Bronchial epithelial cell (primary cell): Measurements from ENCODE around the gene PIP5K1C. TPM values are rescaled to one million over a fixed set of nuclear protein-coding genes. Genes with fewer than 3 reads are reported as not detected.
A peak's percentile ranks its signal among the peaks of the same experiment; 100 is the strongest.

Source experiments
- DNase-seq: peaks from one replicate; pipeline ENCODE4 v3.0.0-alpha.2; 2010; ENCODE audit warnings: low read depth
- FAIRE-seq: peaks from 2 replicates; lab custom pipeline; 2011; peaks lifted over from hg19 to GRCh38; lab: Jason Lieb, UNC
- H3K27me3 ChIP-seq: 2 replicates; pipeline ENCODE4 v1.5.1; 2011; ENCODE audit warnings: low read length; ENCODE audit not compliant: control insufficient read depth, insufficient read depth
- H3K36me3 ChIP-seq: 2 replicates; pipeline ENCODE4 v1.5.1; 2011; ENCODE audit warnings: low read length; ENCODE audit not compliant: control insufficient read depth, insufficient read depth
- H3K4me3 ChIP-seq: 2 replicates; pipeline ENCODE4 v1.5.1; 2011; ENCODE audit warnings: mild to moderate bottlenecking, low read depth, low read length, control low read depth
- CTCF ChIP-seq: IDR thresholded peaks from 2 replicates; pipeline ENCODE4 v1.5.1; 2011; ENCODE audit warnings: mild to moderate bottlenecking, moderate library complexity, low read length, control low read depth, inconsistent platforms; ENCODE audit not compliant: insufficient read depth, severe bottlenecking
- total RNA-seq: library from RNA; depleted of rRNA; stranded (reverse); fragments of >200 nt; gene quantifications from 2 replicates; pipeline ENCODE4 v1.2.1, GENCODE V29; 2014

Gene PIP5K1C
- total RNA-seq, 1 donor from 2014 or later = 6.3 TPM

GRCh38 chr19:3691372-3691716, 8.9 kb downstream of the PIP5K1C start:
- FAIRE-seq (no peak), DNase-seq (no peak)
- no peaks in the 10 kb centered on the region for H3K27me3 ChIP-seq
- H3K36me3 ChIP-seq = peaks cover 2% of the 10 kb centered on the region
- no peak for TF ChIP-seq CTCF
- no peak overlapping the region for H3K4me3 ChIP-seq

DNA sequence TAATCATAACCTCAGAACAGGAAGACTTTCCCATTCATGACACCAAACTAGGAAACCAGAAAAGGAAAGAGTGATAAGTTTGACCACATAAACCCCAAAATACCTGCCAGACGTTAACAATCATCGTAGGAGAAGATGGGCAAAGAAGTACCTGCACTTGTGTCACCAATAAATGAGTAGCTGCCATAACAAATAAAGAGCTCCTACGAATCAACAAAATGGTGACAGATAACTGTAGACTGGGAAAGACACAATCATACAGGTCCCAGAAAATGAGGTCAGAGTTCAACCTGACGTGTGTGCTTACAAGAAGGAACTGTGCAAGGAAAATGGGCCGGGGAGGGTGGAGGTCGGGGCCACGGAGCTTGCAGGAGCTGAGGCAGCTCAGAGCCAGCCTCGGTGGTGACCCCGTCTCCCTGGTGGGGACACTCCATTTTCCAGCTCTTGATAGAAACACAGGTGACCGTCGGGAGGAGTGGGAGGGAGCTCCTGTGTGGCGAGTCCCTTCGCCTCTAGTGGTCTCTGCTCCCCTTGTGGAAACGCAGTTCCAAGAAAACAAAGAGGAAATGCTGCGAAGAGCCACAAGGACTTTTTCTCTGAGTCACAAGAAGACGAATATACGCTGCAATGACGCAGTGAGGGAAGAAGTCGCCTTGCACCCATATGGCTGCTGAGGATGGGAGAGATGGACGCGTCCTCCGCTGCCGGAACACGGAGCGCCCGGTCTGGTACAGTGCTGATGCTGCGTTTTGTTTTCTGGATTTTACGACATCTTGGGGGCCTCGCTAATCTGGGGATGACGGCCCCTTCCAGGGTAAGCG, 9.5 kb downstream of the PIP5K1C start:
- Histone ChIP-seq H3K36me3 (peaks cover 1% of the 10 kb centered on the region), H3K27me3 (no peaks in the 10 kb centered on the region), H3K4me3 (no peak overlapping the region)
- FAIRE-seq (no peak), DNase-seq (no peak)
- no peak for TF ChIP-seq CTCF

- DNase-seq (peak; percentile 23), FAIRE-seq (no peak)
- Histone ChIP-seq H3K36me3 (peaks cover 5% of the 10 kb centered on the region), H3K4me3 (no peak overlapping the region), H3K27me3 (no peaks in the 10 kb centered on the region)
- no peak for TF ChIP-seq CTCF
Measured at GRCh38 chr19:3687774-3688706, 12.2 kb downstream of the PIP5K1C start.

DNA sequence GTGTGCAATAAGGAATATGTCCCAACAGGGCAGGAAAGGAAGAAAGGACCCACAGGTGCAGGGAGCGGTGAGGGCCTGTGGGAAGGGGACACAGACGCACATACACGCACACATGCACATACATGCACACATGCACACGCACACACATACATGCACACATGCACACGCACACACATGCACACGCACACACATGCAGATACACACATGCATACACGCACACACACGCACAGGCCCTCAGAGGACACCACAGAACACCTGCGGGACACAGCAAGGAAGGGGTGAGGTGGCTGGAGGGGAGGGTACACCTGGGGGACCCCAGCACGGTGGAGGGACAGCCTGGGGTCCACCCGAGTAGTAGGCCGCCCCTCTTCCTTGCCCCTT, 12.9 kb downstream of the PIP5K1C start:
- no peak overlapping the region for H3K4me3 ChIP-seq
- FAIRE-seq = peak; percentile 91

GRCh38 chr19:3684817-3685410, 15.4 kb downstream of the PIP5K1C start:
- Histone ChIP-seq H3K27me3 (no peaks in the 10 kb centered on the region), H3K36me3 (peaks cover 3% of the 10 kb centered on the region), H3K4me3 (no peak overlapping the region)
- no peak for FAIRE-seq
- no peak for DNase-seq
- no peak for TF ChIP-seq CTCF

More for the DNA sequence above, 12.9 kb downstream of the PIP5K1C start:
- no peaks in the 10 kb centered on the region for H3K27me3 ChIP-seq
- peaks cover 5% of the 10 kb centered on the region for H3K36me3 ChIP-seq
- no peak for DNase-seq
- no peak for TF ChIP-seq CTCF
